OCI-LY3 (cell line): Measurements from ENCODE around the gene ALPP.

Experiments
- EZH2phosphoT487 ChIP-seq: fragments of 200-600 bp; shearing (Covaris generic); IDR thresholded peaks from 2 replicates; pipeline ENCODE4 v1.6.1; 2018; ENCODE audit warnings: antibody characterized with exemption, mixed run types, low read depth
- TF ChIP-seq, protein P1 (sequence below): fragments of 200-600, 300-600 bp; sonication (generic); IDR thresholded peaks from 2 replicates; pipeline ENCODE4 v1.5.1; 2014; ENCODE audit warnings: antibody characterized with exemption, low read length, low read depth

DNA sequence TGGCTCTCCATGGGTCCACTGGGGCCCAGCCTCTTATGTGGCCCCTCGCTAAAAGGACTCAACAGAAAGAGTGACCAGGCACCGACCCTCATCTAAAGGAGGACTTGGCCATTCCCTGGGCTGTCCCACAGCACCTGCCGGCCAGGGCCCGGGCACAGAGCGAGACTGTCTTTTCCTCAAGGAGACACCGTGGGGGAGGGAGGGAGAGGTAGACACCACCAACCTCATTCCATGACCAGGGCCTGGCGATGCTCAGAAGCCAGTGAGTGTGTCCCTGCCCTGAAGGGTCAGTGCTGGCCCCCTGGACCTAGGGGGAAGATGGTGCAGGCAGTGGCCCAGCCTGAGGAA is 39.8 kb upstream of the ALPP start:
- TF ChIP-seq, protein P1, sequence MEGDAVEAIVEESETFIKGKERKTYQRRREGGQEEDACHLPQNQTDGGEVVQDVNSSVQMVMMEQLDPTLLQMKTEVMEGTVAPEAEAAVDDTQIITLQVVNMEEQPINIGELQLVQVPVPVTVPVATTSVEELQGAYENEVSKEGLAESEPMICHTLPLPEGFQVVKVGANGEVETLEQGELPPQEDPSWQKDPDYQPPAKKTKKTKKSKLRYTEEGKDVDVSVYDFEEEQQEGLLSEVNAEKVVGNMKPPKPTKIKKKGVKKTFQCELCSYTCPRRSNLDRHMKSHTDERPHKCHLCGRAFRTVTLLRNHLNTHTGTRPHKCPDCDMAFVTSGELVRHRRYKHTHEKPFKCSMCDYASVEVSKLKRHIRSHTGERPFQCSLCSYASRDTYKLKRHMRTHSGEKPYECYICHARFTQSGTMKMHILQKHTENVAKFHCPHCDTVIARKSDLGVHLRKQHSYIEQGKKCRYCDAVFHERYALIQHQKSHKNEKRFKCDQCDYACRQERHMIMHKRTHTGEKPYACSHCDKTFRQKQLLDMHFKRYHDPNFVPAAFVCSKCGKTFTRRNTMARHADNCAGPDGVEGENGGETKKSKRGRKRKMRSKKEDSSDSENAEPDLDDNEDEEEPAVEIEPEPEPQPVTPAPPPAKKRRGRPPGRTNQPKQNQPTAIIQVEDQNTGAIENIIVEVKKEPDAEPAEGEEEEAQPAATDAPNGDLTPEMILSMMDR = no peak
- no peak for TF ChIP-seq EZH2phosphoT487
